HG03139 (cell line): ENCODE measurements around the gene RGCC.

ENCODE experiments used
- ATAC-seq: cut with Tn5 transposase; IDR thresholded peaks from one replicate; pipeline ENCODE4 v1.9.1; 2021; ENCODE audit not compliant: unreplicated experiment

Gene RGCC

DNA sequence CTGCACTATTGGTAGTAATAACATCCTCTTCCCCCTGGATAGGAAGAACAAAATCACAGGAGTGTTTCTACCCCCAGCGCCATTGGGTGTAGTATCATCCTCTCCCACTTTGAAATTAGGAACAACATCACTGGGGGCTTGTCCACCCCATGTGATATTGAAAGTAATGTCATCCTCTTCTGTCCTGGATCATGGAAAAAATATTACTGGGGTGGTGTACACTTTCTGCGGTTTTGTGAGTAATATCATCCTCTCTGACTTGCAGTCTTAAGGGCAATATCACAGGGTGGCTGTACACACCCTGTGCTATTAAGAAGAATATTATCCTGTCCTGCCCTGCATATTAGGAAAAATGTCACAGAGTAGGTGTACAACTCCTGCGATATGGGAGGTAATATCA lies 4.9 kb upstream of the RGCC start:
- ATAC-seq: no peak

DNA sequence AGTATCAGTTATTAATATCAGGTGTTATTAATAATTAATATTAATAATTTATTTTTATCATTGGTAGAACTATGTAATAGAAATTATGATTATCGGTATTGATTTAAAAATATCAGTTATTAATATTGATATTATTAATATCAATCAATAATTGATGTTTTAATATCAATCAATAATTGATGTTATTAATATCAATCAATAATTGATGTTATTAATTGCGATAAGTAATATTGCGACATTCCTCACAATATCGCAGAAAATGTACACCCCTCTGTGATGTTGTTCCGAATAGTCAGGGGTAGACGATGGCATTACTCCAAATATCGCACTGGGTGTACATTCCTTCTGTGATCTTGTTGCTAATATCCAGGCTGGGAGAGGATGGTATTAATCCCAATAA lies 3.7 kb upstream of the RGCC start:
- no peak for ATAC-seq

DNA sequence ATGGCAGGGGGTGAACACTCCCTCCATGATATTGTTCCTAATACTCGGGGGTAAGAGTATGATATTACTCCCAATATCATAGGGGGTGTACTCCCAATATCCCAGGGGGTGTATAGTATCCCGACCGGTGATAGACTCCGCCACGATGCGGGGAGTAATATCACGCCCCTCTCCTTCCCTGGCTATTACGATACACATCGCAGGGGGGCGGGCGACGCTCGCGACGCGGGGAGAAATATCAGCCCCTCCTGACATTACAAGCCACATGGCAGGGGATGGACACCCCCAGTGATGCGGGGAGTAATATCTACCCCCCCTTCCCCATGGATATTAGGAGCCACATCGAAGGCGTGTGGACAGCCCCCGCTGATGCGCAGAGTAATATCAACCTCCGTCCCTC lies 3.2 kb upstream of the RGCC start:
- ATAC-seq: no peak

DNA sequence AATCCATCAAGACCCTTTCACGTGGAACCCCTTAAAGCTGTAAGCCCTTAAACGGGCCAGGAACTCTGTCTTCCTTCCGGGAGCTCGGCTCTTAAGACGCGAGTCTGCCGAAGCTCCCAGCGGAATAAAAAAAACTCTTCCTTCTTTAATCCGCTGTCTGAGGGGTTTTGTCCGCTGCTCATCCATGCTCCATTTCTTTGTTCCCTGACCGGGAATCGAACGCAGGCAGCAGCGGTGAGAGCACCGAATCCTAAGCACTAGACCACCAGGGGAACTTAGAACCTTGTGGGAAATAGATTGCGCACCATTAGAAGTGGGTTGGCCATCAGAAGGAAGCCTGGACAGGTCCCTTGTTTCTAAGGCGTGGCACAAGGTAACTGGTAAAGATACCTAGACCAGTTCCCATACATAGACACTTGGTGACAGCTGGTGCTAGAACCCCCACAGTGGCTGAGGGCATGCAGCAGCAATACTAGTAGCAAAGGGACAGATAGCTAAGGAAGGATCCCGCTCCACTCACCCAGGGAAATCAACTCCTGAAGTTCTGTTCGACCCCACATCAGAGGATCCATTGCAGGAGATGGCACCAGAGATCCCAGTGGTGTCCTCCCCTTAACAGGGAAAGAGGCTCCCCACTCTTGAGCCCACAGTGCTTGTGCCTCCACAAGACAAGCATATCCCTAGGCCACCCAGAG lies 1.5 kb upstream of the RGCC start:
- ATAC-seq: no peak

DNA sequence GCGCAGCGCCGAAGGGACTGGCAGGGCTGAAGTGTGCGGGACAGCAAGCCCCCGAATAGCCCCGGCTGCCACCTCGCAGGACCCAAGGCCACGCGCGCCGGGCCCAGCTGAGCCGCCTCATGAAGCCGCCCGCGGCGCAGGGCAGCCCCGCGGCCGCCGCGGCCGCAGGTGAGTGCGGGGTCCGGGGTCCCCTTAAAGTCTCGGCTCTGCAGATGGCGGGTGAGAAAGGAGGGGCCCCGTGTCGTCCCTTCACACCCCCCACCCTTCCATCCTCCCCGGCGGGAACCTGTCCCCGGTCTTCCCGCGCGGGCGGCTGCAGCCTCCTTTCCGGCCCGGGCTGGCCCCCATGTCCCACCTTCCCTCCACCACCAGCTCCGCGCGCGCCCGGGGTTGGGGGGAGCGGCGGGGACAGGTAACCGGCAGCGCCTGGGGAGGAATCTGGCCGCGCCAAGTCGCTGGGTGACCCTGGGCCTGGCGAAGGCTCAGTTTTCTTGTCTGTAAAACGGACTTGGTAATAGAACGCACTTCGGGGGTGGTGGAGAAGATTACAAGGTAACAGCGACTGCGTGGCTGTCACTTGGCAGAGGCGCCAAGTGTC lies 338 bp downstream of the RGCC start:
- ATAC-seq: no peak

DNA sequence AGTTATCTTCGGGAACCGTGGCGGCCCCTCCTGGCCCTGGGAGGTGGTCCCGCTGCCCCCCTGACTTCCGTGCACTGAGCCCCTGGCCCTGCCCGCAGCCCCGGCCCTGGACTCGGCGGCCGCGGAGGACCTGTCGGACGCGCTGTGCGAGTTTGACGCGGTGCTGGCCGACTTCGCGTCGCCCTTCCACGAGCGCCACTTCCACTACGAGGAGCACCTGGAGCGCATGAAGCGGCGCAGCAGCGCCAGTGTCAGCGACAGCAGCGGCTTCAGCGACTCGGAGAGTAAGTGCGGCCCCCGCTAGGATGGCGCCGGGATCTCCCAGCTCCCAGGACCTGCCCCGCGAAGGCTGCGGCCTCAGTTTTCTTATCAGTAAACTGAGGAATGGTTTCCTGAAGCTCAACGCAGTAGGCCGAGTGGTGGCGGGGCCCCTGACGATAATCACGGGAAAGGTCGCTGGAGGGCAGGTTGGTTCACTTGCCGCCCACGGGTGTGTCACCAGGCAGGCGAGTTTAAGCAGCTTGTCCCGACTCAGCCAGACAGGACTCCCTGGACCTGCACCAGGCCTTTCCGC lies 924 bp downstream of the RGCC start:
- ATAC-seq: no peak

DNA sequence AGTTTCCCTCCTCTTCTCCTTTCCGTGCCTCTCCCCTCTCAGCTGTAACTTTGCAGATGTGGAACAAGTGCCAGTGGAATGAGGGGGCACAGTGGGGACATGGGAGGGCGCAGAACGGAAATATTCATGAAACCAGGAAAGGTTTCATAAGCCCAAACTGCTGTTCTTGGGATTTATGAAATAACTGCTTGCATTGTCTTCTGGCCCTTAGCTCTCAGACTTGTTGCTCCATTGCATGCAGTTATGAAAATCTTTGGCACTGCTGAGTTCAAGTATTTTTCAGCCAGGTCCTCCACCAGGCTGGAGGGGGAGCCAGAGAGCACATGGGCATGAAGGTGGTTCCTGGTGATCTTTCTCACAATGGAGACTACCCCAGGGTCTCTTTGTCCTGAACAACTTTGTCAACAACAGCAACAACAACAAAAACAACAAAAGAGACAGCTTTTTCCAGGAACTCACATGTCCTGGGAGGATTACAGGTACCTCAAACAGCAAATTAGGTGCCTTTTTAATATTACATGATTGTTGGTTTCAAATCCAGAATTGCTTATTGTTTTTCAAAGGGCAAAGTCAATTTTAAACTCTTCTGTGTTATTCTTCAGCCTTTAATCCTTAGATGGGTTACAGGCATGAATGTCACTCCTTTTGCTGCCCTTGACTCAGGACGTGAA lies 1.5 kb downstream of the RGCC start:
- ATAC-seq: no peak

DNA sequence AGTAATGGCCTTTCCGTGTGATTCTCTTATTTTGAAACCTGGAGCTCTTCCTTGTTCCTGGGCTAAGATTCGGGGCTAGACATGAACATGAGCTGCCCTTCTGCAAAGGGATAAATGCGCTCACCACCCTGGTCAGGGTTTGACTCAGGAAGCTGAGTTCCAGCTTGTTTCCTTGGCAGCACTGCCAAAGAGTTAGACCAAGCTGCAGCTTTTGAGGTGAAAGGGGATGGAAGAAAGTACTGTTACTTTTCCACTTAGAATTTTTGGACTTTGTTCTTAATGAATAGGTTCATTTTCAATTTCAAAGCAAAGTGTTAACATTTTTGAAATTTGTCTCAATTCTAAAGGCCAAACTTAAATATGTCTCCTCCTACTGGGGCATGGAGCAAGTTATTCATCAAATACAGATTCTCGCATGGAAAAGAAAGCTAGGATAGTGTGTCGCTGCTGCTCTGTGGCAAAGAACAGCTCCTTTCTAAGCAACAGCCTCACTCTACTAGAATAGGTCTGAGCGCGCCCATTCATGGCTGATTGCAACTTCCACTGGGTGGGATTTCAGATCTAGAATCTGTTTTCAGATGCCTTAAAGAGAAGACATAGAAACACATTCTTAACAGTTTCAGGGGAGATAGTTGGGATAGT lies 2.2 kb downstream of the RGCC start:
- no peak for ATAC-seq

DNA sequence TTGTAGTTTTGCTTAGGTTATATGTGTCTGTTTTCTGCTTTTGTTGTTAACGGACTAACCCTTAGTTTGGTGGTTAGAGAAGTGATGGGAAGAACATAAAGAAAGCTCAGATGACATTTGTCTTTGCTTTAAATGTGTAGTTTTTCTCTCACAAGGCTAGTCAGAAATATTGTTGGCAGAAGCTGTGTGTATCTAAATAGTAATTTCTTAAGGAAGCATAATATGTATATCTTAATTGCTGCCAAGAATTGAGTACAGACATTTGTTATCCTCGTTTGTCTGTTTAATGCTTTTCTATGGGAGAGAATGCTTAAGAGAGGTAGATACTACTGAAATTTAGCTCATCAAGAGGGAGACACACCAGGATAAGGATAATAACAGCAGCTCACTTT lies 2.7 kb downstream of the RGCC start:
- no peak for ATAC-seq

DNA sequence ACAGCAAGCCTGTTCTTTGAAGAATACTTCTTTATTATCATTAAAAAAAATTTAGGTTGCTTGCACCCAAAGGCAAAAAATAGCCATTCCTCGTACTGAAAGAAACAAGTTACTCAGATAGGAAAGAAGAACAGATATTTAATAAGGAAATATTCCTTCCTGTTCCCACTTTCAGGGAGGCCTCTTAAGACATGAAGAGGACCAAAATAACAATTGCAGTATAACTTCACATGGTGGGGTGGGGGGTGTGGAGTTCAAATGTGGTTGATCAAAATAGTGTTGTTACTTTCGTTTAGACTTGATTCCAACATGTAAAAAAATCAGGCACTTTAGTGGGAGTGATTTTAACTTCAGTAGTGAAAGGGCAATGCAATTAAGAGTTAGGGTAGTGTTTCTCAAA lies 3.6 kb downstream of the RGCC start:
- no peak for ATAC-seq

DNA sequence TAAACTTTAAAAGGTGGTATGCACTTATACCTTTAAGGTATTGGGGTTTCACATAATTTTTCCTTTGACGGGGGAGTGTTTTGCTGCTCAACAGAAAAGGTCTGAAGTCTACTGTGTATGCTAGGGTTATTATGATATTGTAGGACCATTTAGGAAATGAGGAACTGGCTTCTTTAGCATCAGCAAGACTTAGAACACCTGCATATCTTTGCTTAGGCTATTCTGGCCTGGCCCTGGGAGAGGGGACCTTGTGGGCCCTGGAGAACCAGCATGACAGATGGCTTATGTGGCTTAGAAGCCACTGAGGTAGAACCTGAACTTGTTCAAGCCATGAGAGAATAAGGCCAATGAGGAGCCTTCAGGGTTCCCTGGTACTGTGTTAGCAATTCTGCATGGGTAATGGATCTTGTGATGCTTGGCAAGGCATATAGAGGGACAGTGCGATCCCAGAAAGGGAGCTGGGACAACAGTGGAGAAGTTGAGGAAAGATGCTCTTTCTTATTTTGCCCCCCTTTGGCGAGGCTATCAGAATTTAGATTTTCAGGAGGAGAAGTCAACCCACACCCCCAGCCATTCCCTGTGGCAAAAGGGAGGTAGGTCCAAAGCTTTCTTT lies 4.3 kb downstream of the RGCC start:
- ATAC-seq: no peak

DNA sequence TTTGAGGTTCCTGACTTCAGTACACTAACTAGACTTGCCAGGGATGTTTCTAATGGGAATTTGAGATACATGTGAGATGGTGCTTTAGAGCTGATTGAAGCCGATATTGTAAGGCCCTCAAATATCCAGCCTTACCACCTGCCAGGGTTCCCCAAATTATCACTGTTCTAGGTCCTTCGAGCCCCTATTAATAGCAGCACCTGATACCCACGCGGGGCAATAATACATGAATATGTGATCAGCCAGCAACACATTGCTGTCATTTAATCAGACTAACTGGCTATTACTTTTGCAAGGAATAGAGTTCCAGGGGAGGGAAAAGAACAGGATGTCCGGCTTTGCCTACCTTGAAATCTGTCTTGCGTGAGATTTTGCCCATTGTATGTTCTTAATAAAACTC lies 5.1 kb downstream of the RGCC start:
- ATAC-seq: no peak

DNA sequence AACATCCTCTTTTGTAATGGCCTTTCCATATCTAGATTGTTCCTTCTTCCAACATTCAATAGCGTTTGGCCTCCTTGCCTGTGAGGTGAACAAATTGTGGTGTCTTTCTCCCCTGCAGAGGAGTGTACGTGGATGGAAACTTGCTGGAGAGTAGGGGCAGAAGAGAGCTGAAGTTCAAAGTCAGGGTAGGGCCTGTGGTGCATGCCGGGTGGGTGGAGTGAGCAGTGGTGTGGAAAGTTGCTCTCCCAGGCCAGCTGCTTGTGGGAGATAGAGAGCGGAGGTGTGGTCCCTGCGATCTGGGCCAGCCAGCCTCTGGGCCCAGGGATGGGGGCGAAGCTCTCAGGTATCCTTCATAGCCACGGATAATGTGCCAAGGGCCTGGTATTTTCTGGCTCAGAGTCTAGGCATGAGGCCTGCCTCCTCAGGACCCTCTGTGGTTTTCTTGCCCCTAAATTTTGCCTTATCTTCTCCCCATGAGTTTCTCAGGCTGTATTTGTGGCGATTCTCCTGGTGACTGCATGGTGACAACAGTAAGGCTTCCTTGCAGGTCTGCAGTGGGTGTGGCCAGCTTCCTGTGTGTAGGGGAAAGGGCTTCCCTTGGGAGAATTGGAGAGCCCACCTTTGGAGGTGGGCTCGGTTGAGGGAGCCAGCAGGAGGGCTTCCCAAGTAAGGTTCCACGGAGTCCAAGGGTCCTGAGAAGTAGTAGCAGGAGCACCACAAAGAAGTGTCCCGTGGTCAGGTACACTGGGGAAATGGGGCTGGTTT lies 6.7 kb downstream of the RGCC start:
- ATAC-seq: peak; percentile 58

DNA sequence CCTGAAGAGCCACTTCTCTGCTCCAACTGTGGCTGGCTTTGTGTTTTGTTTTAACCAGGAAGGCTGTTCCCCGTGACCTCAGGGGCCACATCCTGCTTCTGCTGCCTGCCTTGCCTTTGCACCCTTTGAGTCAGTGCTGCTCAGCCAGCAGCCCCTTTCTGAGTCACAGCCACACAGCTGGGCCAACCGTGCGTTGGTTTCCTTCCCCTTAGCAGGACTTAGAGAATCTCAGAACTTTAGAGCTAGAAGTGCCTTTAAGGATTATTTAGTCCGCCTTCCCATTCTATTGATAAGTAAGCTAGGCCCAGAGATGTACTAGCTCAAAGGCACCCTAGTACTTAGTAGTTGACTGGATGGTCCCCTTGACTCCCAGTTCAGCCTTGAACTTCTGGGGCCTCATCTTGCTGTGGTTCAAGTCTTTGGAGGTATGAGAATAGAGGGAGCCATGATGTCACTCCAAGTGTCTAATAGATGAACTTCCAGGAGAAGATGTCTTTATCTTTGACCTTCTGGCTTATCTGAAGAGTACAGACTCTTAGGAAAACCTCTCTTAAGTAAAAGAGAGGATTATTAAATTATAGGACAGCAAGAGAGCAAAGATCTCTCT lies 8.0 kb downstream of the RGCC start:
- ATAC-seq: peak; percentile 89

DNA sequence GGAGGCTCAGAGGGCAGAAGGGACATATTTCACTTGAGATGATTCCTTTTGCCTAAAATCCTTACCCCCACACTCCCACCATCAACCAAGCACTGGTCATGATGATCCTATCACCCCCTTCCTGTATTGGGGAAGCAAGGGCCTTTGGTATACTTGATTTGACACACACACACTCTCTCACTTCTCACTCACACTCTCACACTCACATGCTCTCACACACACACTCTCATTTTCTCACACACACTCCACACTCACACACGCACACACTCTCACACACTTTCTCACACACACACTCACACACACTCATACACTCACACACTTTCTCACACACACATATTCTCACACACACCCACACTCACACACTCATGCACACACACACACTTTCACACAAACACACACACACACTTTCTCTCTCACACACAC lies 8.6 kb downstream of the RGCC start:
- no peak for ATAC-seq

DNA sequence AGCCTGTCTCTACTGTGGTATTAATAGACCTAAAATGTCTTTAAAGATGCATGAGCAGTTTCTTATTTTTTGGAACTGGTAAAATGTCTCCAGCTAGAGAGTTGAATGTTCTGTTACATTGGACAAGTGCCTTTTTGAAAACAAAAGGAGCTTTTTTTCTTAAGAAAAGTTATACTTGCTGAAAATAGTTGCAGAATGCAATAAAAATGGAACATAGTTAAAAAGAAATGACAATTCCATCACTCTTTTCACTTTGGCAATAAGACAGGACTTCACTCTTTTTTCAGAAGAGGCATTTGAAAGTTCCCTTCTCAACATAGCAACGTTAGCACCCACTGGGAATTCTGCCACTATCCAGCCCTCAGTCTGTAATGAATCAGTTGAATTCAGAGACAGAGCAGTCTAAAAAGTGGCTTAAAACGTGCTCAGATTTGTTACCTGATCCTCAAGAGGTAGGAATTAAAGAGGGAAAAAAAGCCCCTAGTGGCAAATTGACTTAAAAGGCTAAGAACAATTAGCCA lies 10.1 kb downstream of the RGCC start:
- ATAC-seq: no peak

DNA sequence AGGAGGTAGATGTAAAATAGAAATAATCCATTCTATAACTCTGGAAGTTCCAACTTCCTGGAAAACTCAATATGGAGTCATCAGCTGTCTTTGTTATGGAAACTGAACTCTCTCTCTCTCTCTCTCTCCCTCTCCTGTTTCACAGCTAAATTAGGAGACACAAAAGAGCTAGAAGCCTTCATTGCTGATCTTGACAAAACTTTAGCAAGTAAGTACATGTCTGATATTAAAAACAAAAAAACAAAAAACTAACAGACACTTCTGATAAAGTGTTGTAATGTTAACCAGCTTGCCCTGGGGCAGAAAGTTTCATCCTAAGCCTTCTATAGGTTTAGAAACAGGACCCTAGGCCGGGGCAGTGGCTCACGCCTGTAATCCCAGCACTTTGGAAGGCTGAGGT lies 11.3 kb downstream of the RGCC start:
- ATAC-seq: no peak

DNA sequence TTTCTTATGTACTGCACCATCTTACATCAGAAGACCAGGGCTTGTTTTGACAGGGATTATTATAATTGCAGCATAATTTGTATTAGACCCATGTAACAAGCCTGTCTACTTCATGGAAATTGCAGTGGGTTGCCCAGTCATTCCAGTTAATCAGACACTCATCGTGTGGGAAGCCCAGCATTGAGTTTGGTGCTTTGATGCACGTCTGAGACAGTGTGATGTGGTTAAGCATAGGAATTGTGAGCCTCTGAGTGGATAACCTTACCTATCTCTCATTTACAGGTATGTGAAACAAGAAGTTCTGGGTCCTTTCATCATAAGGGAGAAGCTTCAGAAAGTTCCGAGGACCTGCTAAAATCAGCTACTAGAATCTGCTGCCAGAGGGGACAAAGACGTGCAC lies 12.8 kb downstream of the RGCC start:
- no peak for ATAC-seq

DNA sequence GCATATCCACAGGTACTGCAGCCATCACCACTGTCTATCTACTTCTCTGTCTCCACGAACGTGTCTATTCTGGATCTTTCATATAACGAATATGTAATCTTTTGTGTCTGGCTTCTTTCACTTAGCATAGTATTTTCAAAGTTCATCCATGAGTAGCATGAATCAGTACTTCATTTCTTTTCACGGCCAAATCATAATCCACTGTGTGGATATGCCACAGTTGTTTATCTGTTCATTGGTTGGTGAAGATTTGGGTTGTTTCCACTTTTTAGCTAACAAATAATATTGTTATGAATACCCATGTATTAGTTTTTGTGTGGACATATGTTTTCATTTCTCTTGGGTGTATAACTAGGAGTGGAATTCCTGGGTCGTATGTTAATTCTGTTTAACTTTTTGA lies 14.4 kb downstream of the RGCC start:
- ATAC-seq: no peak

DNA sequence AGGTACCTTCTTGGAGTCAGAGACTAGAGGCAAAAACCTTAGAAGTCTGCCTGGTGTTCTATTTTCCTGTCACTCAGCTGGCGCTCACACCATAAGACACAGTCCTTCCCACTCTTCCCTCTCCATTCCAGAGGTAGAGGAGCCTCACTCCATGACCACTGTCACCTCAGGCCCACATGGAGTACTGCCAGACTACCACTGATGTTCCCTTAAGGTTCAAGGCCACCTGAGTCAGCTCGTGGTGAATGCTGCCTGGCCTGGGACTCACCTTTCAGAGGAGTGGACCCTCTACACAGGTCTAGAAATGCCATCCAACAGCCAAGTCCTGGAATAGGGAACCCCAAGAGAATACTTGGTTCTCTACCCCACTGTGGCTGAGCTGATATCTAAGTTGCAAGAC lies 29.9 kb downstream of the RGCC start:
- no peak for ATAC-seq
